ENCODE results near the gene SYNE1.

Gene SYNE1

GRCh38 chr6:152301021-152301764, 336.0 kb downstream of the SYNE1 start:
- Mint-ChIP-seq H3K27me3 (no peaks in the 10 kb centered on the region), H3K4me3 (peak overlapping the region; percentile 94 to 99), H3K27ac (peak overlapping the region; percentile 96 to 99), H3K9me3 (no peaks in the 10 kb centered on the region), H3K4me1 (peaks cover 34% of the 10 kb centered on the region)
- ATAC-seq (peak; percentile 52), DNase-seq (no peak)

GRCh38 chr6:152300517-152300916, 336.6 kb downstream of the SYNE1 start:
- peak overlapping the region; percentile 94 to 99 for H3K4me3 Mint-ChIP-seq
- H3K27me3 Mint-ChIP-seq: no peaks in the 10 kb centered on the region
- DNase-seq (no peak), ATAC-seq (no peak)
- H3K9me3 Mint-ChIP-seq: no peaks in the 10 kb centered on the region
- H3K27ac Mint-ChIP-seq: peak overlapping the region; percentile 8 to 54
- peaks cover 34% of the 10 kb centered on the region for H3K4me1 Mint-ChIP-seq

- H3K9me3 Mint-ChIP-seq: no peaks in the 10 kb centered on the region
- H3K27ac Mint-ChIP-seq: no peak overlapping the region
- H3K27me3 Mint-ChIP-seq: no peaks in the 10 kb centered on the region
- H3K4me1 Mint-ChIP-seq: peaks cover 34% of the 10 kb centered on the region
- H3K4me3 Mint-ChIP-seq: peak overlapping the region; percentile 31 to 38
- DNase-seq (no peak), ATAC-seq (no peak)
These were observed 338.1 kb downstream of the SYNE1 start for GRCh38 chr6:152298848-152299735.

GRCh38 chr6:152298055-152298647, 339.0 kb downstream of the SYNE1 start:
- DNase-seq (no peak), ATAC-seq (no peak)
- peak overlapping the region in 1 of 2 donors; percentile 31 for H3K4me3 Mint-ChIP-seq
- no peaks in the 10 kb centered on the region for H3K9me3 Mint-ChIP-seq
- no peaks in the 10 kb centered on the region for H3K27me3 Mint-ChIP-seq
- peaks cover 34% of the 10 kb centered on the region for H3K4me1 Mint-ChIP-seq
- no peak overlapping the region for H3K27ac Mint-ChIP-seq

- ATAC-seq: no peak
- H3K9me3 Mint-ChIP-seq: no peaks in the 10 kb centered on the region
- peaks cover 34% of the 10 kb centered on the region for H3K4me1 Mint-ChIP-seq
- no peak for DNase-seq
- H3K27ac Mint-ChIP-seq: peak overlapping the region; percentile 4 to 85
- H3K27me3 Mint-ChIP-seq: no peaks in the 10 kb centered on the region
- no peak overlapping the region for H3K4me3 Mint-ChIP-seq
These were observed 340.4 kb downstream of the SYNE1 start for GRCh38 chr6:152296648-152297376.

- DNase-seq: no peak
- H3K9me3 Mint-ChIP-seq: no peaks in the 10 kb centered on the region
- H3K27ac Mint-ChIP-seq: no peak overlapping the region
- no peak for ATAC-seq
- H3K4me1 Mint-ChIP-seq: peaks cover 32% of the 10 kb centered on the region
- no peaks in the 10 kb centered on the region for H3K27me3 Mint-ChIP-seq
- no peak overlapping the region for H3K4me3 Mint-ChIP-seq
These were observed 341.2 kb downstream of the SYNE1 start for GRCh38 chr6:152295920-152296319.

GRCh38 chr6:152295346-152295745, 341.8 kb downstream of the SYNE1 start:
- Mint-ChIP-seq H3K27me3 (no peaks in the 10 kb centered on the region), H3K27ac (no peak overlapping the region), H3K4me3 (no peak overlapping the region), H3K9me3 (no peaks in the 10 kb centered on the region), H3K4me1 (peaks cover 26% of the 10 kb centered on the region)
- ATAC-seq (no peak), DNase-seq (no peak)

GRCh38 chr6:152293404-152293803, 343.8 kb downstream of the SYNE1 start:
- Mint-ChIP-seq H3K27me3 (no peaks in the 10 kb centered on the region), H3K4me1 (peaks cover 12% of the 10 kb centered on the region), H3K4me3 (no peak overlapping the region), H3K9me3 (no peaks in the 10 kb centered on the region), H3K27ac (peak overlapping the region in 1 of 2 donors; percentile 42)
- ATAC-seq: no peak
- DNase-seq: no peak

- DNase-seq: no peak
- Mint-ChIP-seq H3K4me3 (no peak overlapping the region), H3K9me3 (no peaks in the 10 kb centered on the region), H3K27me3 (no peaks in the 10 kb centered on the region), H3K4me1 (peaks cover 8% of the 10 kb centered on the region), H3K27ac (no peak overlapping the region)
- no peak for ATAC-seq
These were observed 344.6 kb downstream of the SYNE1 start for GRCh38 chr6:152292555-152292954.

- Mint-ChIP-seq H3K4me3 (no peak overlapping the region), H3K27me3 (no peaks in the 10 kb centered on the region), H3K9me3 (no peaks in the 10 kb centered on the region), H3K27ac (no peak overlapping the region), H3K4me1 (no peaks in the 10 kb centered on the region)
- ATAC-seq (no peak), DNase-seq (no peak)
These were observed 346.5 kb downstream of the SYNE1 start for GRCh38 chr6:152290693-152291092.

- ATAC-seq (no peak), DNase-seq (no peak)
- no peaks in the 10 kb centered on the region for H3K27me3 Mint-ChIP-seq
- peak overlapping the region in 1 of 2 donors; percentile 7 for H3K27ac Mint-ChIP-seq
- H3K4me3 Mint-ChIP-seq: no peak overlapping the region
- H3K9me3 Mint-ChIP-seq: no peaks in the 10 kb centered on the region
- H3K4me1 Mint-ChIP-seq: no peaks in the 10 kb centered on the region
These were observed 359.3 kb downstream of the SYNE1 start for GRCh38 chr6:152277826-152278329.

- Mint-ChIP-seq H3K27me3 (no peaks in the 10 kb centered on the region), H3K27ac (no peak overlapping the region), H3K9me3 (no peaks in the 10 kb centered on the region), H3K4me3 (no peak overlapping the region), H3K4me1 (no peaks in the 10 kb centered on the region)
- ATAC-seq (no peak), DNase-seq (no peak)
These were observed 363.5 kb downstream of the SYNE1 start for GRCh38 chr6:152273638-152274037.

- Mint-ChIP-seq H3K4me1 (no peaks in the 10 kb centered on the region), H3K27ac (no peak overlapping the region), H3K4me3 (no peak overlapping the region), H3K27me3 (no peaks in the 10 kb centered on the region), H3K9me3 (no peaks in the 10 kb centered on the region)
- ATAC-seq: no peak
- no peak for DNase-seq
These were observed 364.2 kb downstream of the SYNE1 start for GRCh38 chr6:152273002-152273401.

GRCh38 chr6:152272486-152272885, 364.7 kb downstream of the SYNE1 start:
- Mint-ChIP-seq H3K27ac (no peak overlapping the region), H3K4me3 (no peak overlapping the region), H3K4me1 (no peaks in the 10 kb centered on the region), H3K27me3 (no peaks in the 10 kb centered on the region), H3K9me3 (no peaks in the 10 kb centered on the region)
- no peak for DNase-seq
- ATAC-seq: no peak

GRCh38 chr6:152271776-152272464, 365.2 kb downstream of the SYNE1 start:
- DNase-seq (no peak), ATAC-seq (no peak)
- no peak overlapping the region for H3K4me3 Mint-ChIP-seq
- H3K9me3 Mint-ChIP-seq: no peaks in the 10 kb centered on the region
- no peak overlapping the region for H3K27ac Mint-ChIP-seq
- H3K27me3 Mint-ChIP-seq: no peaks in the 10 kb centered on the region
- no peaks in the 10 kb centered on the region for H3K4me1 Mint-ChIP-seq
